HG03565 (cell line): ENCODE data around the gene UMPS.
"Not testable (repeated sequence)": the region's sequence is repeated elsewhere in the genome, so short reads cannot be mapped to it uniquely, and the experiment has no call there.

ENCODE experiments used
- ATAC-seq: cut with Tn5 transposase; IDR thresholded peaks from one replicate; pipeline ENCODE4 v1.9.1; 2021; ENCODE audit warnings: mild to moderate bottlenecking, moderate library complexity; ENCODE audit not compliant: unreplicated experiment

The UMPS gene

DNA sequence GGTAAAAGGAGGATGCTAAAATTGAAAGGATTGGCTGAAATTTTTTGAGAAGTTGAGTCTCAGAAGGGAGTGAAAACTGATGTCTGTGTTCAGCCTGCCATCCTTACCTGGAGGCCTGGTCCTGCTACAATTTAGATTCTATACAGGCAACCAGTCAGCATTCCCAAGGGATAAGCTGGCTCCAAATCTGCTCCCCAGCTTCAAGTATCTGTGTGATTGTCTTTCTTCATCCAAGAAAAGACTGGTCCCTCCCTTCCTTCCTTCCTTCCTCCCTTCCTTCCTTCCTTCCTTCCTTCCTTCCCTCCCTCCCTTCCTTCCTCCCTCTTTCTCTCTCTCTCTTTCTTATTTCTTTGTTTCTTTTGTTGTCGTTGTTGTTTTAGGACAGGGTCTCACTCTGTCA lies 24.7 kb upstream of the UMPS start:
- ATAC-seq: no peak

DNA sequence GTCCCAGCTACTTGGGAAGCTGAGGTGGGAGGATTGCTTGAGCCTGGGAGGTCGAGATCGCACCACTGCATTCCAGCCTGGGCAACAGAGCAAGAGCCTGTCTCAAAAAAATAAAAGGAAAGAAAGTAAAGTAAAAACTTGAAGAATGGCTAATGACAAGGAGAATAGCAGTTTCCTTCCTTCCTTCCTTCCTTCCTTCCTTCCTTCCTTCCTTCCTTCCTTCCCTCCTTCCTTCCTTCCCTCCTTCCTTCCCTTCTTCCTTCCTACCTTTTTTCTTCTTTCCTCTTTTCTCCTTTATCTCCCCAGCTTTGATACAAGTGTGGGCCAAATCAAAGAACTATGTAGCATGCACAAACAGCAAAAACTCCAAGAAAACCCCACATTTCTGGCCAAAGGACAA lies 23.0 kb upstream of the UMPS start:
- not testable (repeated sequence) for ATAC-seq

DNA sequence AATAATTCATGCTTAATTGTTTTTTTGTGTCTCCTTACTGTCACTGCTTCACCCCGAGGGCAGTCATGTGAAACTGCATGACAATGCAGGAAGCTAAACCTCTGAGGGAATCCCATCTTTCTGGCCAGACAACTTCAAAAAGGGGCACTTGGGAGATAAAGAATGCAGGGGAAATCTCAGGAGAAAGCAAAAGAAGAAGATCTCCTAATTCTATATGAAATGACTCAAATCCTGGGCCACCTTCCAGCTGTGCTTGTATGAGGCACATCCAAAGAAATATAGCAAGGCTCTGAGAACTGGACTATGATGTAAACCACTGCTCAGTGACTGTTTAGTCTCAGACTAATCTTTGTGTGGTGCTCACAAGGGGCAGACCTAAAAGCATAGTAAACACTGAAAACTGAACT lies 22.6 kb upstream of the UMPS start:
- no peak for ATAC-seq

DNA sequence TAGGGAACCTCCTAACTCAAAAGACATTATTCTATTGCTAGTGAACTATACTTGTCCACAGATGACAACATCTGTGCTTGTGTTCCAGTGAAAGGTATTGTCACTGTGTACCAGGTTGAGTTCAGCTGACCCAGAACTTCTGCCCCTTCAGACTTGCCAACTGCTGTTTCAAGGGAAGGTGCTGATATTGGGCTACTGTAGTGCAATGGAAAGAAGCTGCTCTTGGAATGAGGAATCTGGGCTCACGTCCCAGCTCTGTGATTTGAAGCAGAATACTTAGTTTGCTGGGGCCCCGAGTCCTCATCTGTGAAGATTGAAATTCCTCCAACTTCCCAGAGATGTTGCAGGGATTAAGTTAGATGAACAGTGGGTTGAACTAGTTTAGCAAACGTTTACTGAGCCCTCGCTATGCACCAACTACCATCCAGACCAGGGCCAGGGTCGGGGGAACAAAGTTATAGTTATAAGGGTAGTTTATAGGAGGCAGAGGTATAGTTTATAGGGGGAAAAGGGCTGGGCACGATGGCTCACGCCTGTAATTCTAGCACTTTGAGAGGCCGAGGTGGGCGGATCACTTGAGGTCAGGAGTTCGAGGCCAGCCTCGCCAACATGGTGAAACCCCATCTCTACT lies 15.9 kb upstream of the UMPS start:
- no peak for ATAC-seq

DNA sequence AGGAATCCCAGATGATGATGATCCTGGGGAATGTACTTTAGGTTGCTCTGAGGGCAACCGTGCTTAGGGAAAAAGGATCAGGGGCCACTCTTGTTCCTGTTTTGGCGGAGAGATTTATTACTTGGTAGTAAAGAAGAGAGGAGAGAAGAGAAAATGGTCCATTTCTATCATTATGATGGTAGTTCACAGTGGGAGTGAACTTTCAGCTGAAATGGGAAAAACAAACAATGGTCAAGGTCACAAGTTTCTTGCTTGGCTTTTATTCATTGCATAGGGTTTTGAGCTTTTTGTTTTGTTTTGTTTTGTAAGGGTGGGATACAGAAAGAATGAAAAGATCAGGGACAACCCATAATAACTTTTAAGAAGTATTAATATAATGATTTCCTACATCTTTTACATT lies 7.7 kb upstream of the UMPS start:
- ATAC-seq: no peak

DNA sequence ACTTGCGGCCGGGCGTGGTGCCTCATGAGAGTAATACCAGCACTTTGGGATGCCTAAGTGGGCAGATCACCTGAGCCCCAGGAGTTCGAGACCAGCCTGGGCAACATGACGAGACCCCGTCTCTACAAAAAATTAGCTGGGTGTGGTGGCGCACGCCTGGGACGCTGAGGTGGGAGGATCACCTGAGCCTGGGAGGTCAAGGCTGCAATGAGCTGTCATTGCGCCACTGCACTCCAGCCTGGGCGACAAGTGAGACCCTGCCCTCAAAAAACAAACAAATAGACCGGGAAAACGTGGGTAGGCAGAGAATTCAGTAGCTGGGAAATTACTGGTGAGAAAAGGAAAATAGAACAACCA lies 667 bp downstream of the UMPS start:
- ATAC-seq: no peak

DNA sequence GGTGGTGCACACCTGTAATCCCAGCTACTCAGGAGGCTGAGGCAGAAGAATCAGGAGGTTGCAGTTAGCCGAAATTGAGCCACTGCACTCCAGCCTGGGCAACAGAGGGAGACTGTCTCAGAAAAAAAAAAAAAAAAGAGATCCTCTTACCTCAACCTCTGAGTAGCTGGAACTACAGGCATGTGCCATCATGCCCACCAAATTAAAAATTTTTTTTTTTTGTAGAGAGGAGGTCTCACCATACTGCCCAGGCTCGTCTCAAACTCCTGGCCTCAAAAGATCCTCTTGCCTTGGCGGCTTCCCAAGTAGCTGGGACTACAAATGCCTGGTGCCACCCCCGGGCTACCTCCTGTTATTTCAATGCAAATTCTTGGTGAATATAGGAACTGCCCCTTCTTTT lies 1.5 kb downstream of the UMPS start:
- ATAC-seq: no peak

DNA sequence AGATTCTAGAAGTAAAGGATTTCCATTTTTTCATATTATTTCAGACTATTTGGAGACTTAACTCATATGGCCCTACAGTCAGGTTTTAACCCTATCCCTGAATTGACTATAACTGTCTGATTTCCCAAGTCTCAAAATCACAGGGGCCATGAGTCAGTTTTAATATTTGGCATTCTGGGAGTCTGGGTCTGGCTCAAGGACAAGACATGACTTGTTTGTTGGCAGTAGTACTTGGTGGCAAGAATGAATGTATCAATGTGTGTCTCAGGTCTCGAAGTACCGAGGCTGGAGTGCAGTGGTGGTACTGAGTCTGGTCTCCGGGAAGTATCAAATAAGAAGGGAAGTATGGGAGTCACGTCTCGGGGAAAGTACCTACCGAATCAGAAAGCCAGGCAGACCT lies 10.8 kb downstream of the UMPS start:
- no peak for ATAC-seq

DNA sequence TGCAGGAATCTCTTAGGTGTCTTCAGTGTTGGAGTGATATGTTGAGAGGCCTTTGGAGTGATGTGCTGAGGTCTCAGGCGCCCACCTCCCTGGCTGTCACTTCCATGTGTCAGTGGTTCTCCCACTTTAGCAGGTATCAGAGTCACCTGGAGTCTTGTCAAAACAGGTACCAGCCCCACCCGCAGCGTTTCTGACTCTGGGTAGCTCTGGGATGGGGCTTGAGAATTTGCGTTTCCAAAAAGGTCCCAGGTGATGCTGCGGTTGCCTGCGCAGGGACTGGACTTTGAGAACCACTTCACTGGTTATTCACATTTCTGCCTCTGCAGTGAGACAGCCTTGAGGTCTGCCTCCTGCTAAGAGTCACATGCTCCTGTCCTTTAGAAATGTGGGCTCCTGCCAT lies 15.5 kb downstream of the UMPS start:
- ATAC-seq: no peak

DNA sequence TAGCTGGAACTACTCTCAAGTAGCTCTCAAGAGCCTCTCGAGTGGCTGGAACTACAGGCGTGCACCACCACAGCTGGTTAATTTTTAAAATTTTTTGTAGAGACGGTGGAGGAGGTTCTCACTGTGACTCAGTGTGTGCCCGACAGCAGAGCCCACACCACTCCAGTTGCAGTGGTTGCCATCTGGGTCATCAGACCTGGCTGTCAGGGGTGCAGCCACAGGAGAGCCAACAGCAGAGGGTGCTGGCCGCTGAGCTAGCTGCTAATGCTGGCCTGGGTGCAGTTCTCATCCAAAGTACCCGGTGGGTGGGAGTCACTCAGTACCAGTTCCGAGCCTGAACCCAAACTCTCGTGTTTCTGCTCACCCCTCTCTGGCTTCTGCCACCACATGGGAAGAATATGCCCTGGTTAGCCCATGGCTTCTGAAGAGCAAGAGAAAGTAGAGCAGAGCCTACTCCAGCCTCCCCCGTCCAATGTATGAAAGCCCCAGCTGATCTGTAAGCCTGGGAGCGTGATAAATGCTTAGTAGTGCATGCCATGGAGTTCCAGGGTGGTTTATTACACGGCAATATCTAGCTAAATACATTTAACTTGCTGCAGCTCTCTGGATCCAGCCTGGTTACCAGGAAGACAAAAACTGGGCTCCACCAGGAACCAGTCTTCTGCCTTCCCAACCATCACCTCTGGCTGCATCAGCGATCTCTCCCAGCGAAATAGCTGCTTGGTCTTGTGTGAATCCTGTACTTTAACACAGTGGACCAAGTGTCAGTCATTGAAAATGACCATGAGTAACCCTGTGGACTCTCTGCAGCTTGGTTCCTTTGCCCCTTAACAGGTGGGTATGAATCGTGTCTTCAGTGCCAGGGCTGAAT lies 17.1 kb downstream of the UMPS start:
- no peak for ATAC-seq

DNA sequence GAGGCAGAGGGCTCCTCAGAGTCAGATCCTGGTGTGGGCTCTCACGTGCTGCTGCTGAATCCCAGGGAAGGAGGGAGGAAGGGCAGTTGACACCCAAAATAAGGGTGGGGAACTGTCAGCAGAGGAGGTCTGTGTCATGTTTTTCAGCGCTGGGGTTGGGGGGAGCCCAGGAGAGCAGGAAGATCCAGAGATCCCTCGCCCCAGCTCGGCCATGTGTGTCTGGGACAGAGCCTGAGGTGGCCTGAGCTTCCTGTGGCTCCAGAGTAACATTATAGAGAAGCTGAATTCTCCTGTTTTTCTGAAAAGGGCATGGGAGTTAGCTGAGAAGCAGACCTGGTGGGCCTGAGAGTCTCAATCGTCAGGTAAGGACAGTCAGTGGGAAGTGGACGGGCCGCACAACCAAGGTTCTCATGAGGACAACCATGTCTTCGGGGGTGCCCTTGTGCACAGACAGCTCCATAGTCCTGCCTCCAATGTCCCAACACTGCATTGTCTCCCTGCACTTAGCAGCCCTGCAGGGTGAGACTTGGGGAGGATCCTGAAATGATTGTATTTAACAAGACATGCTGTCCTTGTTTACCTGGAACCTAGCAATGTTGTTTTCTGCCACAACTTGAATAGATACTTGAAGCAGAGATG lies 18.4 kb downstream of the UMPS start:
- ATAC-seq: no peak

DNA sequence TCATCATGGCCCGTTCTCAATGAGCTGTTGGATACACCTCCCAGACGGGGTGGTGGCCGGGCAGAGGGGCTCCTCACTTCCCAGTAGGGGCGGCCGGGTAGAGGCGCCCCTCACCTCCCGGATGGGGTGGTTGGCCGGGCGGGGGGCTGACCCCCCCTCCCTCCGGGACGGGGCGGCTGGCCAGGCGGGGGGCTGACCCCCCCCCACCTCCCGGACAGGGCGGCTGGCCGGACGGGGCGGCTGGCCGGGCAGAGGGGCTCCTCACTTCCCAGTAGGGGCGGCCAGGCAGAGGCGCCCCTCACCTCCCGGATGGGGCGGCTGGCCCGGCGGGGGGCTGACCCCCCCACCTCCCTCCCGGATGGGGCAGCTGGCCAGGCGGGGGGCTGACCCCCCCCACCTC lies 19.6 kb downstream of the UMPS start:
- not testable (repeated sequence) for ATAC-seq

DNA sequence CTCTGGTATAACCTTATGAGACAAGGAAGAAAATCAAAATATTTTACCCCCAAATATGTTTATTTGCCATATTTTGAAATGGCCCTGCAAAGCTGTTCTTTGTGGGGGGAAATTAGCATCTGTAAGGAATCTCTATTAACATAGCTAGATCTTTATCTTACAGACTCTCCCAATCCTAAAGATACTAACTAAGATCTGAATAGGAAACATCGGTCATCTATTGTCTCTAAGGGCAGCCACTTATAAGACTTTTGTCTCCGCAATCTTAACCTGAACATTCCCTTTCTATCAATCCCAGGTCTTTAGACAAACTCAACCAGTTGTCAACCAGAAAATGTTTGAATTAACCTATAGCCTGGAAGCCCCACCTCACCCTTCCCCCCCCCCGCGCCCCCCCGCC lies 21.2 kb downstream of the UMPS start:
- no peak for ATAC-seq

DNA sequence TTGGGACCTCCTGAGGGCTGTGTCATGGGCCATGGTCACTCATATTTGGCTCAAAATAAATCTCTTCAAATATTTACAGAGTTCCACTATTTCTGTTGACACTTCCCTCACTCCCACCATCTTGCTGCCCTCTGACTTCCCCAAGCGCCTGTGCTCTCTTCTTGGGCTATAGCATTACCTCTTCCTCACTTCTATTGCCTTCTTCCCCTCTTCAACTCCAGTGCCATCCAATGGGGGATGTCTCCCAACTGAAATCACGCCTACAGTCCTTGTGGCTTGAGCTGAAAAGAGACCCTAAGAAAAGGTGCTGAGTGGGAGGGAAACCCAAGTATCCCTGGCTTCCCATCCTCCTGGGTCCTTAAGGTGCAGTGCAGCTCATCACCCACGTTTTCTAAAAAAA lies 21.8 kb downstream of the UMPS start:
- no peak for ATAC-seq

DNA sequence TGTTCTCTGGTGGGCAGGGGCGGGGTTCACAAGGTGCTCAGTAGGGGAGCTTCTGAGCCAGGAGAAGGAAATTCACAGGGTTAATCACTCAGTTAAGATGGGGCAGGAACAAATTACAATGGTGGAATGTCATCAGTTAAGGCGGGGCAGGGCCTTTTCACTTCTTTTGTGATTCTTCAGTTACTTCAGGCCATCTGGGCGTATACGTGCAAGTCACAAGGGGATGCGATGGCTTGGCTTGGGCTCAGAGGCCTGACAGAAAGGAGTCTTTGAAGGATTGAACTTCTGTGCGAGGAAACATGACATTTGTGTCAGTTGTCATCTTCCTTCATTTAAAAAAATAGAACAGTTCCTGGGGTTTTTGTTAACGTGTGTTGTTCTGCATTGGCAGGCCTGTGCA lies 27.7 kb downstream of the UMPS start:
- ATAC-seq: not testable (repeated sequence)

DNA sequence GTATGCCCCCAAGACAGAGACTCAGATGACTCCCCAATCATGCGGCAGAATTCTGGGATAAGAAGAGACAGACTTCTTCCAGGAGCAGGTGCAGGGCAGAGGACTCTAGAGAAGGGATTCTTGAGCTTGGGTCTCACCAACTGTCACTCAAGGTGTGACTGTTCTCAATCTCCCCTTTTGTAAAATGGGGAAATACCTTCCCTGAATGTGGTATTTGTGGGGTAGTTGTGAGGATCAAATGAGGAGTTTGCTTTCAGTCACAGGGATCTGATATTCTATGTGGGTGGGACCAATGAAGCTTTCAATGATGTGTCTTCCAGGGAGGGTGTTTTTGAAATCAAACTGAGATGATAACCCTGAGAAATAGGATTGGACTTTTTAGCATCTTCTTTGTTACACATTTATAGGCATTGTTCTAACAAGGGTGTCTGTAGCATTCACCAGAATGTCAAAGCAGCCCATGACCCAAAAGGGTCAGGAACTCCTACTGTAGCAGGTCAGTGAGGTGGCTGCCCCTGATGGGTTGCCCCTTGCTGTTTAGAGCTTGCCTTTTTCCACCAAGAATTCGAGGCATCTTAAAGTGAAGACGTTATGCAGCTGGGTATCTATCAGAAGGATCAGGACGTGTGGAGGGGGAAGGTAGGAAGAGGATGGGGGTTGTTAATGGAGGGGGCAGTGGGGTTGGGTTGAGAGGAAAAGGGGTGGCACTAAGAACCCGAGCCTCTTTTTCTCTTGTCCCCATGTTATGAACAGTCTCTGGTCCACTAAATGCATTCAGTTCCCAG lies 28.8 kb downstream of the UMPS start:
- ATAC-seq: no peak

DNA sequence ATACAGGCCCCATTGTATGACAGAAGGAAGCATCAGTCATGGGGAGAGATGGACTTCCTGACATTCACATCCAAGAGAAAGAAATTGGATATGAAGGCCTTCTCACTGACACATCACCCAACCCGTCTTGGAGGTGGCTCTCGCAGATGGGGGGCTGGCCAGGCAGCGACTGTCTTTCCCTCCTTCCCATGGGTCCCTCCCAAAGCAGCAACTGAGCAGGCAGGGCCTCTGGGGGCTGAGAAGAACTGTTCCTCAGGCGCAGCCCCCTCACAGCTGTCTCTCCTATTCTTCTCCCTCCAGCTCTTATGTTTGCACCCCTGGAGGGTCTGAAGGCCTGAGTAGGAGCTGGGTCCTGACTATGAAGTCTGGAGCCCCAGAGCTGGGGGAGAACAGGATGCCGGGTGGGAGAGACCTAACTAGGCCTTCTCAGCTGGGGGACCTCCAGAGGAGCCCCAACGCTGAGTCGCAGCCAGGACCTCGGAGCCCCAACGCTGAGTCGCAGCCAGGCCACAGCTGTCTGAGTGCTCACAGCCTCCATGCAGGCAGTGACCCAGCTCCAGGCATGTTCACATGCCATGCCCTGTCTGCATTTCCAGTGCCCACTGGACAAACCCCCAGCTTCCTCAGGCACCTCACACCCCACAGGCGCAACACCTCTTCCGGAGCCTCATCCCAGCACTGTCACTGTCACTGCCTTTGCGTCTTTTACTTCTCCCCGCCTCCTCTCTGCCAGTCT lies 29.6 kb downstream of the UMPS start:
- no peak for ATAC-seq

DNA sequence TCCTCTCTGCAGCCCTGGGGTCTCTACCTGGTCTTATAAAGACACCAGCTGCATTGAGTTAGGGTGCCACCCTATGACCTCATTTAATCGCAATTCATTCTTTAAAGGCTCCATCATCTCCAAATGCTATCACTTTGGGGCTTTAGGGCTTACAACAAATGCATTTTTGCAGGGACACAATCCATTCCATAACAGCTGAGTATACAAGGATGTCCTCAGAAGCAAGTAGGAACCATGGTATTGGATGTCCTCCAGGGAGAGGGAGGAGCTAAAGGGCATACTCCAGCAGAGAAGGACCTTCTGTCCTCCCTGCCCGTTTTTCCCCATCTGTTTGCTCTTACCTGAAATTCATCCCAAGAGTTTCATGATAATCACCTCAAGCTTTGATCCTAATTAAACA lies 30.3 kb downstream of the UMPS start:
- no peak for ATAC-seq

DNA sequence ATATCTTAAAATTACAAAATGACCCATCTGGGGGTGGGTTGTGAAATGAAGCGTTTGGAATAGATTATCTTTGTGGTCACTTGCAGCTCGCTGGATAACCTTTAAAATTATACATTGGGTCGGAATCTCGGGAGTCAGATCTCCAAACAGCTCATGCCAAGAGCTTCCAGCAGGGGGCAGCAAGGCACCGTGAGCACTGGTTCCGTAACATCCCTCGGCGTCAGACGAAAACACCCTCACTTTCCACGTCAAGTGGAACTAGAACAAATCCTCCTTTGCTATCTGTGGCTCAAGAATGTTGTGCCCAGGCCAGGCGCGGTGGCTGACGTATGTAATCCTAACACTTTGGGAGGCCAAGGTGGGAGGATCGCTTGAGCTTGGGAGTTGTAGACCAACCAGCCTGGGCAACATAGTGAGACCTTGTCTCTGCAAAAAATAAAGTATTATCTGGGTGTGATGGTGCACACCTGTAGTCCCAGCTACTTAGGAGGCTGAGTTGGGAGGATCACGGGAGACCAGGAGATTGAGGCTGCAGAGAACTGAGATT lies 31.1 kb downstream of the UMPS start:
- no peak for ATAC-seq

DNA sequence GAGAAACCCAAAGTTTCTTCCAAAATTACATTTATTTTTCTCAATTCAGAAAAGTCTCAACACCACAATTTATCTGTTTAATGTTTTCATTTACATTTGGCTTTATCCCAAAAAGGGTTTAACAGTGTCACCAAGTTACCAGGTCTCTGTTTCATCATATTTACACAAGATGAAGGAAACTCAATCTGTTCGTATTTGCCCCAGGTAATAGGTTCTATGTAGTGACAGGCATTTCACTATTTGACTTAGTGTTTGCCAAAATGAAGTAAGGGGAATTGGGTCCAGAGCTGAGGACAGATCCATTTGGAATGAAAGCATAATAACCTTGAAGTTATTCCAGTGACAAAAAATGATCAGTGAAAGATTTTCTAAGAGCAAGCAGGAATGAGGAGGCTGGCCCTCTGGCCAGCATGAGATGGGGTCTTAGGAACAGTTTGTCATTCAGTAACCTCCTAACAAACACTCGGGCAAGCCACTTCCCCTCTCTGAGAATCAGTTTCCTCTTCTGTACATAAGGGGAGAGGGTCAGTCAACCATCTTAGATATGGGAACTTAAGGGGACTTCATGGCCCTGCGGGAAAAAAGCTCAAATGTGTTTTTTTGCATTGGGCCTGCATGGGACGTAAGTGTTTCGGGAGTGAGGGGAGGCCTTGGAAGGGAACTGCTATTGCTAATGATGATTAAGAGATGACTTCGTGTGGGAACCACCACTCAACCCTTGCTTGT lies 31.8 kb downstream of the UMPS start:
- no peak for ATAC-seq
